OCI-M1 (cell line): ENCODE measurements around the gene CFAP107.
"Not testable (repeated sequence)": the region's sequence is repeated elsewhere in the genome, so short reads cannot be mapped to it uniquely, and the experiment has no call there.

Experiments
- DNase-seq: peaks from one replicate; lab custom pipeline; 2025; lab: John Stamatoyannopoulos, UW

The CFAP107 gene

DNA sequence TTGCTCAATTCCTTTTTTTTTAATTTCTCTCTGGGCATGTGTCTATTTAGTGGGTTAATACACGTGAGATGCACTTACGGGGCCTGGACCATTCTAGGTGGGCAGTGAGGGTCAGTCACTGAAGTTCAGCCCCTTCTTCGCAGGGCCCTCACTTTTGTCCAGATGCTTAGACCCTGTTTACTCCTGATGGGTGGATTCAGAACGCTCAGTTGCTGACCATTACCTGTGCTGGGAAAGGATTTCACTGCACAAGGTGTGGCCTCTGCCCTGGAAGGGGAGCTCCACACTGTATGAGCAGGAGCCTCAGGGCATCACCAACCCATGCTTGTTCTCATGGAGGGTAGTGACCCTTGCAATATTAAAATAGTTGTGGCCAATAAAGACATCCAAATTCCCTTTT lies 32.1 kb downstream of the CFAP107 start:
- DNase-seq = no peak

- no peak for DNase-seq
Observed at GRCh38 chr1:12778907-12779306, 32.9 kb downstream of the CFAP107 start.

GRCh38 chr1:12781488-12781887 lies 35.5 kb downstream of the CFAP107 start:
- peak; percentile 59 for DNase-seq

GRCh38 chr1:12783783-12784182 lies 37.8 kb downstream of the CFAP107 start:
- peak; percentile 69 for DNase-seq

GRCh38 chr1:12784729-12785128 lies 38.7 kb downstream of the CFAP107 start:
- not testable (repeated sequence) for DNase-seq

GRCh38 chr1:12791097-12791496 lies 45.1 kb downstream of the CFAP107 start, which contains the start of gene PRAMEF1:
PRAMEF1 (plus strand) TSS chr1:12791397; CDS start chr1:12793228, 1,831 bp downstream.
- not testable (repeated sequence) for DNase-seq

GRCh38 chr1:12798911-12799310 lies 52.9 kb downstream of the CFAP107 start:
- no peak for DNase-seq

- no peak for DNase-seq
Observed at GRCh38 chr1:12799730-12800129, 53.7 kb downstream of the CFAP107 start.

GRCh38 chr1:12809933-12810332 lies 63.9 kb downstream of the CFAP107 start:
- DNase-seq = no peak

GRCh38 chr1:12810691-12811408 lies 64.8 kb downstream of the CFAP107 start:
- peak; percentile 19 for DNase-seq

DNA sequence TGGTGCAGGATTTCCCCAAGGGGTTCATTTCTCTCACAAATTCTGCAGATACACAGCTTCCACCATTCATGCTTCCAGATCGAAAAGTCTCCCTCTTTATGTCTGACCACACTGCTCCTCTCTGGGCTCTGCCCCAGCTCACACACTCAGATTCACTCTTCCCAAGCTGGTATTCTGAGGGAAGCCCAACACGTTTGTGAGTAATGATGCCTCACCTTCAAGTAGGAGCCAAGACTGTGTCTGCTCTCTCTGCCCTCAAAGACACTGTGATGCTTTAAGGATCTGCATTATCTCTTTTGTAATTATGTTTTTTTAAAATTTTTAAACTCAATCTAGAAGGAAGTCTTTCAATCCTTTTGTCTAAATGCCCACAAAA lies 65.4 kb downstream of the CFAP107 start:
- no peak for DNase-seq
